ENCODE data around the gene MSANTD1.
"Not testable (repeated sequence)": the region's sequence is repeated elsewhere in the genome, so short reads cannot be mapped to it uniquely, and the experiment has no call there.

MSANTD1 gene

GRCh38 chr4:3288571-3289094, 39.7 kb downstream of the MSANTD1 start:
- no peak for DNase-seq (ENCODE audit: low read depth in 2 of 2)

- DNase-seq (ENCODE audit: low read depth in 2 of 2): no peak
These were observed 41.5 kb downstream of the MSANTD1 start for GRCh38 chr4:3290476-3290875.

GRCh38 chr4:3290889-3291321, 41.9 kb downstream of the MSANTD1 start:
- DNase-seq (ENCODE audit: low read depth in 2 of 2): no peak

- no peak for DNase-seq (ENCODE audit: low read depth in 2 of 2)
These were observed 42.5 kb downstream of the MSANTD1 start for GRCh38 chr4:3291411-3291968.

GRCh38 chr4:3291969-3292570, 43.1 kb downstream of the MSANTD1 start:
- DNase-seq (ENCODE audit: low read depth in 2 of 2): no peak

GRCh38 chr4:3292571-3293400, 43.8 kb downstream of the MSANTD1 start, which contains the start of gene RGS12:
TSS of gene RGS12 (plus strand) at chr4:3293021. CDS start at chr4:3316171, 23,150 bp downstream.
- DNase-seq (ENCODE audit: low read depth in 2 of 2): peak; percentile 81 to 84

- DNase-seq (ENCODE audit: low read depth in 2 of 2): no peak
These were observed 44.7 kb downstream of the MSANTD1 start for GRCh38 chr4:3293401-3294391.

- no peak for DNase-seq (ENCODE audit: low read depth in 2 of 2)
These were observed 45.7 kb downstream of the MSANTD1 start for GRCh38 chr4:3294401-3295241.

GRCh38 chr4:3295837-3296624, 47.1 kb downstream of the MSANTD1 start:
- DNase-seq (ENCODE audit: low read depth in 2 of 2): no peak

- no peak for DNase-seq (ENCODE audit: low read depth in 2 of 2)
These were observed 47.7 kb downstream of the MSANTD1 start for GRCh38 chr4:3296651-3297050.

- no peak for DNase-seq (ENCODE audit: low read depth in 2 of 2)
These were observed 48.3 kb downstream of the MSANTD1 start for GRCh38 chr4:3297066-3297859.

GRCh38 chr4:3299122-3299975, 50.4 kb downstream of the MSANTD1 start:
- no peak for DNase-seq (ENCODE audit: low read depth in 2 of 2)

- DNase-seq (ENCODE audit: low read depth in 2 of 2): no peak
These were observed 51.2 kb downstream of the MSANTD1 start for GRCh38 chr4:3299976-3300671.

- DNase-seq (ENCODE audit: low read depth in 2 of 2): not testable (repeated sequence)
These were observed 51.9 kb downstream of the MSANTD1 start for GRCh38 chr4:3300882-3301281.

- DNase-seq (ENCODE audit: low read depth in 2 of 2): no peak
These were observed 52.7 kb downstream of the MSANTD1 start for GRCh38 chr4:3301450-3302172.

GRCh38 chr4:3302173-3302785, 53.3 kb downstream of the MSANTD1 start:
- DNase-seq (ENCODE audit: low read depth in 2 of 2): peak; percentile 74 to 80
